Activated naive CD8-positive, alpha-beta T cell treated with anti-CD3 and anti-CD28 coated beads for 36 hours (primary cell): Measurements from ENCODE around the gene TMEM101. TPM values are rescaled to one million over a fixed set of nuclear protein-coding genes. Genes with fewer than 3 reads are reported as not detected.
"Not testable (repeated sequence)": the region's sequence is repeated elsewhere in the genome, so short reads cannot be mapped to it uniquely, and the experiment has no call there.

ENCODE experiments used
- DNase-seq: peaks from one replicate; pipeline ENCODE4 v3.0.0; 2021
- H3K27ac Mint-ChIP-seq: one replicate; pipeline ENCODE4 v1.8.0; 2022; ENCODE audit warnings: mild to moderate bottlenecking, moderate library complexity, mixed read lengths
- H3K27me3 Mint-ChIP-seq: one replicate; pipeline ENCODE4 v1.8.0; 2022; ENCODE audit warnings: mild to moderate bottlenecking, mixed read lengths
- H3K36me3 Mint-ChIP-seq: one replicate; pipeline ENCODE4 v1.8.0; 2021; ENCODE audit warnings: mild to moderate bottlenecking, mixed read lengths
- H3K4me1 Mint-ChIP-seq: one replicate; pipeline ENCODE4 v1.8.0; 2021; ENCODE audit warnings: mixed read lengths
- H3K4me3 Mint-ChIP-seq: one replicate; pipeline ENCODE4 v1.8.0; 2022; ENCODE audit warnings: mild to moderate bottlenecking, moderate library complexity, mixed read lengths
- H3K9me3 Mint-ChIP-seq: one replicate; pipeline ENCODE4 v1.8.0; 2022; ENCODE audit warnings: mixed read lengths
- total RNA-seq, 2 experiments: library from RNA; stranded (reverse); gene quantifications; one replicate each; pipeline ENCODE4 v1.2.3, GENCODE V29; 2021

TMEM101 gene
- total RNA-seq, result 10 to 100 TPM; 22.7 to 26.9 TPM

- H3K4me1 Mint-ChIP-seq, result peaks cover 14% of the 10 kb centered on the region
- peak within 1 kb of the TSS; percentile 100 for H3K4me3 Mint-ChIP-seq
- H3K27me3 Mint-ChIP-seq, result no peaks in the 10 kb centered on the region
- peak; percentile 89 for DNase-seq
- H3K36me3 Mint-ChIP-seq, result peaks cover 12% of the 10 kb centered on the region
- peak within 1 kb of the TSS; percentile 97 for H3K27ac Mint-ChIP-seq
- no peaks in the 10 kb centered on the region for H3K9me3 Mint-ChIP-seq
Measured at GRCh38 chr17:44014437-44015172, at the start of gene TMEM101. Gene TMEM101 (minus strand): TSS chr17:44014963. CDS start chr17:44014952, 11 bp downstream.

- DNase-seq, result no peak
Measured at GRCh38 chr17:44063704-44064639, 49.2 kb upstream of the TMEM101 start.

GRCh38 chr17:44062871-44063270 lies 48.1 kb upstream of the TMEM101 start:
- H3K9me3 Mint-ChIP-seq, result no peaks in the 10 kb centered on the region
- H3K36me3 Mint-ChIP-seq, result peaks cover 57% of the 10 kb centered on the region
- peaks cover 39% of the 10 kb centered on the region for H3K4me1 Mint-ChIP-seq
- H3K27me3 Mint-ChIP-seq, result no peaks in the 10 kb centered on the region
- H3K27ac Mint-ChIP-seq, result no peak overlapping the region
- no peak overlapping the region for H3K4me3 Mint-ChIP-seq
- DNase-seq, result no peak

More at GRCh38 chr17:44063704-44064639, 49.2 kb upstream of the TMEM101 start:
- H3K36me3 Mint-ChIP-seq, result peaks cover 48% of the 10 kb centered on the region
- peak overlapping the region; percentile 72 for H3K27ac Mint-ChIP-seq
- H3K4me3 Mint-ChIP-seq, result peak overlapping the region; percentile 52
- H3K9me3 Mint-ChIP-seq, result no peaks in the 10 kb centered on the region
- no peaks in the 10 kb centered on the region for H3K27me3 Mint-ChIP-seq
- H3K4me1 Mint-ChIP-seq, result peaks cover 39% of the 10 kb centered on the region

GRCh38 chr17:44061446-44061845 lies 46.7 kb upstream of the TMEM101 start:
- H3K27ac Mint-ChIP-seq, result no peak overlapping the region
- no peaks in the 10 kb centered on the region for H3K9me3 Mint-ChIP-seq
- no peaks in the 10 kb centered on the region for H3K27me3 Mint-ChIP-seq
- peaks cover 31% of the 10 kb centered on the region for H3K4me1 Mint-ChIP-seq
- no peak for DNase-seq
- H3K36me3 Mint-ChIP-seq, result peaks cover 58% of the 10 kb centered on the region
- no peak overlapping the region for H3K4me3 Mint-ChIP-seq

- peak overlapping the region; percentile 25 for H3K27ac Mint-ChIP-seq
- H3K9me3 Mint-ChIP-seq, result no peaks in the 10 kb centered on the region
- peaks cover 59% of the 10 kb centered on the region for H3K36me3 Mint-ChIP-seq
- H3K4me3 Mint-ChIP-seq, result no peak overlapping the region
- H3K4me1 Mint-ChIP-seq, result peaks cover 35% of the 10 kb centered on the region
- no peaks in the 10 kb centered on the region for H3K27me3 Mint-ChIP-seq
- no peak for DNase-seq
Measured at GRCh38 chr17:44059101-44059892, 44.5 kb upstream of the TMEM101 start.

- H3K27me3 Mint-ChIP-seq, result no peaks in the 10 kb centered on the region
- H3K4me3 Mint-ChIP-seq, result no peak overlapping the region
- peaks cover 32% of the 10 kb centered on the region for H3K36me3 Mint-ChIP-seq
- H3K27ac Mint-ChIP-seq, result peak overlapping the region; percentile 17
- H3K9me3 Mint-ChIP-seq, result no peaks in the 10 kb centered on the region
- DNase-seq, result no peak
- peaks cover 6% of the 10 kb centered on the region for H3K4me1 Mint-ChIP-seq
Measured at GRCh38 chr17:44053125-44053872, 38.5 kb upstream of the TMEM101 start.

GRCh38 chr17:44049294-44050060 lies 34.7 kb upstream of the TMEM101 start:
- H3K4me3 Mint-ChIP-seq, result no peak overlapping the region
- H3K9me3 Mint-ChIP-seq, result no peaks in the 10 kb centered on the region
- no peak overlapping the region for H3K27ac Mint-ChIP-seq
- peaks cover 29% of the 10 kb centered on the region for H3K36me3 Mint-ChIP-seq
- no peak for DNase-seq
- peaks cover 4% of the 10 kb centered on the region for H3K4me1 Mint-ChIP-seq
- no peaks in the 10 kb centered on the region for H3K27me3 Mint-ChIP-seq

- H3K4me1 Mint-ChIP-seq, H3K27me3 Mint-ChIP-seq, DNase-seq, H3K27ac Mint-ChIP-seq, H3K9me3 Mint-ChIP-seq, H3K4me3 Mint-ChIP-seq: not testable (repeated sequence)
- peaks cover 21% of the 10 kb centered on the region for H3K36me3 Mint-ChIP-seq
Measured at GRCh38 chr17:44046893-44047292, 32.1 kb upstream of the TMEM101 start.

- Mint-ChIP-seq H3K4me3 (no peak overlapping the region), H3K4me1 (peaks cover 13% of the 10 kb centered on the region), H3K36me3 (peaks cover 26% of the 10 kb centered on the region), H3K27ac (no peak overlapping the region), H3K9me3 (no peaks in the 10 kb centered on the region), H3K27me3 (no peaks in the 10 kb centered on the region)
- DNase-seq, result no peak
Measured at GRCh38 chr17:44045486-44045885, 30.7 kb upstream of the TMEM101 start.

- Mint-ChIP-seq H3K36me3 (peaks cover 29% of the 10 kb centered on the region), H3K27ac (no peak overlapping the region), H3K4me1 (peaks cover 15% of the 10 kb centered on the region), H3K27me3 (no peaks in the 10 kb centered on the region), H3K9me3 (no peaks in the 10 kb centered on the region), H3K4me3 (no peak overlapping the region)
- no peak for DNase-seq
Measured at GRCh38 chr17:44044071-44044470, 29.3 kb upstream of the TMEM101 start.

- no peaks in the 10 kb centered on the region for H3K9me3 Mint-ChIP-seq
- H3K36me3 Mint-ChIP-seq, result peaks cover 27% of the 10 kb centered on the region
- H3K4me3 Mint-ChIP-seq, result no peak overlapping the region
- no peak overlapping the region for H3K27ac Mint-ChIP-seq
- DNase-seq, result no peak
- H3K4me1 Mint-ChIP-seq, result peaks cover 15% of the 10 kb centered on the region
- H3K27me3 Mint-ChIP-seq, result no peaks in the 10 kb centered on the region
Measured at GRCh38 chr17:44043272-44043696, 28.5 kb upstream of the TMEM101 start.

GRCh38 chr17:44039829-44040635 lies 25.3 kb upstream of the TMEM101 start:
- peaks cover 35% of the 10 kb centered on the region for H3K36me3 Mint-ChIP-seq
- DNase-seq, result no peak
- H3K4me1 Mint-ChIP-seq, result peaks cover 13% of the 10 kb centered on the region
- no peaks in the 10 kb centered on the region for H3K27me3 Mint-ChIP-seq
- peak overlapping the region; percentile 31 for H3K27ac Mint-ChIP-seq
- H3K9me3 Mint-ChIP-seq, result no peaks in the 10 kb centered on the region
- no peak overlapping the region for H3K4me3 Mint-ChIP-seq

- no peak overlapping the region for H3K27ac Mint-ChIP-seq
- no peaks in the 10 kb centered on the region for H3K27me3 Mint-ChIP-seq
Measured at GRCh38 chr17:44038604-44039011, 23.8 kb upstream of the TMEM101 start.

More at GRCh38 chr17:44038604-44039011, 23.8 kb upstream of the TMEM101 start:
- H3K4me3 Mint-ChIP-seq, result no peak overlapping the region
- peaks cover 36% of the 10 kb centered on the region for H3K36me3 Mint-ChIP-seq
- no peak for DNase-seq
- no peaks in the 10 kb centered on the region for H3K9me3 Mint-ChIP-seq
- H3K4me1 Mint-ChIP-seq, result peaks cover 15% of the 10 kb centered on the region
